Choroid plexus epithelial cell (primary cell): Measurements from ENCODE around the gene DNAH8.

ENCODE experiments used
- DNase-seq: peaks from one replicate; pipeline ENCODE4 v3.0.0-alpha.2; 2010; ENCODE audit warnings: low read depth
- H3K4me3 ChIP-seq: 2 replicates; pipeline ENCODE4 v1.5.1; 2011; ENCODE audit warnings: low read depth, mild to moderate bottlenecking, control low read depth, low read length, moderate library complexity
- TF ChIP-seq, protein P1 (sequence below): conservative IDR thresholded peaks from 2 replicates; pipeline ENCODE4 v1.5.1; 2011; ENCODE audit warnings: low read depth, mild to moderate bottlenecking, control low read depth, inconsistent platforms, low read length, moderate library complexity

Gene DNAH8

DNA sequence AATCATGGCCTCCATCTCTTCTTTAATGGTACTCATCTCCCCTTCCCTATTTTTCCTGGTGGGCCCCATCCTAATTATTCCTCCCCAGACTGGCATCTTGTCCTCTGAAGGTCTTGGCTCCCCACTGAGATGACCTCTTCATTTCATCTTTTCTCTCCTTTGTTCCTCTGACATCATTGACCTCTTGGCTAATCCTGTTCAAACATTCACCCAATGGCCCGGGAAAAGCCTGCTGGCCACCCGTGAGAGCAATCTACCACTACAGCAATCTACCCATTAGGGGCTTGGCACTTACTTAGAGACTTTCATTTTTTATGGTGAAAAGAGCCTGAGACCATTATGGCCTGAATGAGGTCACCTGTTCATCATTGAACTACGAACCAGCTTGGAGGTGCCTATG lies 130.8 kb downstream of the DNAH8 start:
- TF ChIP-seq, protein P1, sequence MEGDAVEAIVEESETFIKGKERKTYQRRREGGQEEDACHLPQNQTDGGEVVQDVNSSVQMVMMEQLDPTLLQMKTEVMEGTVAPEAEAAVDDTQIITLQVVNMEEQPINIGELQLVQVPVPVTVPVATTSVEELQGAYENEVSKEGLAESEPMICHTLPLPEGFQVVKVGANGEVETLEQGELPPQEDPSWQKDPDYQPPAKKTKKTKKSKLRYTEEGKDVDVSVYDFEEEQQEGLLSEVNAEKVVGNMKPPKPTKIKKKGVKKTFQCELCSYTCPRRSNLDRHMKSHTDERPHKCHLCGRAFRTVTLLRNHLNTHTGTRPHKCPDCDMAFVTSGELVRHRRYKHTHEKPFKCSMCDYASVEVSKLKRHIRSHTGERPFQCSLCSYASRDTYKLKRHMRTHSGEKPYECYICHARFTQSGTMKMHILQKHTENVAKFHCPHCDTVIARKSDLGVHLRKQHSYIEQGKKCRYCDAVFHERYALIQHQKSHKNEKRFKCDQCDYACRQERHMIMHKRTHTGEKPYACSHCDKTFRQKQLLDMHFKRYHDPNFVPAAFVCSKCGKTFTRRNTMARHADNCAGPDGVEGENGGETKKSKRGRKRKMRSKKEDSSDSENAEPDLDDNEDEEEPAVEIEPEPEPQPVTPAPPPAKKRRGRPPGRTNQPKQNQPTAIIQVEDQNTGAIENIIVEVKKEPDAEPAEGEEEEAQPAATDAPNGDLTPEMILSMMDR, result no peak
- DNase-seq, result no peak
- H3K4me3 ChIP-seq, result no peak overlapping the region

DNA sequence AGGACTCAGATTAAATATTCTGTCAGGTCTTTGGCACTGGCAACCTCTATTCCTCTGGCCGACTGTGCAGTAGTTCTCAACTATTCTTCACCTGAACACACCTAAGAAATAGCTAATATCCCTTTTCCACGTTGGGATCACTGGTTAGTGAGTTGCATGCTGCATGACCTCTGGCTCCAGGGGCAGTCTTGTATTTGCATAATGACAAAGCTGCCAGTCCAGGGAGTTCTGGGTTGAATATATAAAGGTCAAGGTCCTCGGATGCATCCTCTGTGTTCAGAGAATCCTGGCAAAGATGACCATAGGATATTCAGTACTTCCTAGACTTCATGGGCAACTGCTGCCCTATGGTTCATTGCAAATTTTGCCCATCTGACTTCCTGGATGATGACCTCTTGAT lies 131.2 kb downstream of the DNAH8 start:
- DNase-seq, result no peak
- no peak overlapping the region for H3K4me3 ChIP-seq
- TF ChIP-seq, protein P1, result no peak

DNA sequence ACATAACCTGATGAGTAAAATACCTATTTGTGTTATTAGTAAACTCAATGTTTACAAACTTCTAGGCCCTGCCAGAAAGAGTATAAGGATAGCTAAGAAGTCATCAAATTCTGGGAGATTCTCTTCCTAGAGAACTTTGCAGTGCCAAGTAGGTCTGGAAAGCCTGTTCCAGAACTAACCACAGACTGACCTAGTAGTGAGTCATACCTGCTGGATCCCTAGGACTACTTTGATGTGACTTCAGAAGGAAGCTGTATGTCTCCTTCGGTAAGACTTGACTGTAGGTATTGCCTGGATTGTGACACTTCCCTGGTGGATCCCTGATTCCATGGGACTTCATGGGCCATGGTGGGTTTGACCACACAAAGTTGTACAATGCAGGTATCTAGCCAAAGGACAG lies 131.7 kb downstream of the DNAH8 start:
- no peak overlapping the region for H3K4me3 ChIP-seq
- TF ChIP-seq, protein P1, result no peak
- peak; percentile 26 for DNase-seq

DNA sequence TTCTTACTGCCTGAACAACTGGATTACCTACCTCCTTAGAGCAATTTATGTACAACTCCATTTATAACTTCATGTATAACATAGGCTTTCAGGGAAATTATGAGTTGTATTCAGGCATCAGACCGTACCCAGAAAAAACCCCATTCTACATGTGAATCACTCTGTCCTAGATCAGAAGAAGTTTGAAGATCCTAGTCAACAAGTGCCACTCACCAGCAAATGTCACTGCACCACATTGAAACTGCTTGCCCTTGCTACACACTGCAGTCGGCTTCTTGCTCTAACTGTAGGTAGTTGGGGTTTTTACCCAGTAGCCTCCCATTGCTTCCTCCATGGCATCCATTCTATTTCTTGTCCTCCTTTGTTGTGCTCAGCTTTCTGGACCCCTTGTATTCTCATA lies 132.4 kb downstream of the DNAH8 start:
- DNase-seq, result no peak
- H3K4me3 ChIP-seq, result no peak overlapping the region
- TF ChIP-seq, protein P1, result no peak

DNA sequence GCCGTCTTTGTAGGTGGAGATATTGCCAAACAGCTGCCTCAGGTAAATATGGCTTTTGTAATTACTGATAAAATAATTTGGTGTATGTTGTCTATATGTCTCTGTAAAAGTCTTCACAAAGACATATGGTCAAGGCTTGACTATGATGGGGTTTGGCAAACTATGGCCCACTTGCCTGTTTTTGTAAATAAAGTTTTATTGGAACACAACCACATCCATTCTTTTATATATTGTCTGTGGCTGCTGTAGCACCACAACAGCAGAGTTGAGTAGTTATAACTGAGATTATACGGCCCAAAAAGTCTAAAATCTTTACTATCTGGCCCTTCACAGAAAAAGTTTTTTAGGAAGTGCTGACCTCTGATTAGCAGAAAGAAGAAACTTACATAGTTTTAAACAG lies 133.6 kb downstream of the DNAH8 start:
- no peak for DNase-seq
- no peak overlapping the region for H3K4me3 ChIP-seq
- TF ChIP-seq, protein P1, result no peak

DNA sequence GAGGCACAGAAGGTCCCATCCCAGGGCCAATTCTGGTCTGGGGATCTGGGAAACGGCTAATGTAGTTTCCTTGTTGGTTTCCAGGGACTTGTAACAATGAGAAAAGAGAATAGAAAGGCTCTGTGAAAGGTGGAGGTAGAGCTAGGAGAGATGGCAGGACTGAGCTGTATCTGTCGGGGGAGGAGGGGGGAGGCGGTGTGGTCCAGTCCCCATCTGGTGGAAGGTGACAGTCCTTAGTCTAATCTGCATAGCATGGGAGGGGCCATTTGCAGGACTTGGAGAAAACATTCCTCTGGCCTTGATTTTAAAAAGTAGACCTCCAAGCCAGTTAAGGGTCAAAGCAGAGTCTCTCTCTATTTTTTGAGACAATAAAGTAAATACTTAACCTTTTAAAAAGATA lies 137.1 kb downstream of the DNAH8 start:
- DNase-seq, result no peak
- H3K4me3 ChIP-seq, result no peak overlapping the region
- TF ChIP-seq, protein P1, result no peak

DNA sequence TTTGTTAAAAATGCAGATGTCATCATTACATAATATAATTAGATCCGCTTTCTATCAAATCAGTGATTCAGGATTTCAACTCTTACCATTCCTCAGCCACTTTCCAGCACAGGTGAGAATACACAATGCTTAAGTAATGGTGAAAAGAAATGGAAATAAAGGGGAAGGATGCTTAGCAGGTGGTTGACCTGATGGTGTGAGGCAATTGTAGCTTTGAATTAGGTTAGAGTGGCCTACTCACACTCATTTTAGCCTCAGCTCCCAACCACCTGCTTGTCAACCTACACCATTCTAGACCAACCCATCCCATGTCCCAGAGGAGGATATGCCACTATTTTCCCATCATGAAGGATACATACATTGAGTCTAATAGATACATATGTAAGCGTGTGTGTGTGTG lies 138.1 kb downstream of the DNAH8 start:
- no peak for DNase-seq
- no peak overlapping the region for H3K4me3 ChIP-seq
- TF ChIP-seq, protein P1, result no peak
